Measurements from ENCODE around the gene WASHC1. TPM values are rescaled to one million over a fixed set of nuclear protein-coding genes. Genes with fewer than 3 reads are reported as not detected.
"Not testable (repeated sequence)": the region's sequence is repeated elsewhere in the genome, so short reads cannot be mapped to it uniquely, and the experiment has no call there.

WASHC1 gene
- 18.4 and 18.5 TPM in 2 replicates for total RNA-seq
- long read RNA-seq, partial matches to known transcripts = 0 of 1 reads
- long read RNA-seq, other reads (novel, unspliced or antisense) = 1 of 1 reads

DNA sequence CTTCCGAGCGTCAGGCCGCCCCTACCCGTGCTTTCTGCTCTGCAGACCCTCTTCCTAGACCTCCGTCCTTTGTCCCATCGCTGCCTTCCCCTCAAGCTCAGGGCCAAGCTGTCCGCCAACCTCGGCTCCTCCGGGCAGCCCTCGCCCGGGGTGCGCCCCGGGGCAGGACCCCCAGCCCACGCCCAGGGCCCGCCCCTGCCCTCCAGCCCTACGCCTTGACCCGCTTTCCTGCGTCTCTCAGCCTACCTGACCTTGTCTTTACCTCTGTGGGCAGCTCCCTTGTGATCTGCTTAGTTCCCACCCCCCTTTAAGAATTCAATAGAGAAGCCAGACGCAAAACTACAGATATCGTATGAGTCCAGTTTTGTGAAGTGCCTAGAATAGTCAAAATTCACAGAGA, at the start of gene WASHC1:
Gene WASHC1, minus strand, starts transcription at position 101 of the 400 bp plus-strand sequence. CDS start 4,457 bp downstream, outside the sequence.
- not testable (repeated sequence) for DNase-seq (ENCODE audit: low read depth, low spot score); H3K27ac Mint-ChIP-seq (ENCODE audit: unreplicated experiment); H3K9me3 Mint-ChIP-seq; H3K4me1 Mint-ChIP-seq; H3K36me3 Mint-ChIP-seq (ENCODE audit: low read depth); H3K4me3 Mint-ChIP-seq; H3K27me3 Mint-ChIP-seq (ENCODE audit: low read depth)

DNA sequence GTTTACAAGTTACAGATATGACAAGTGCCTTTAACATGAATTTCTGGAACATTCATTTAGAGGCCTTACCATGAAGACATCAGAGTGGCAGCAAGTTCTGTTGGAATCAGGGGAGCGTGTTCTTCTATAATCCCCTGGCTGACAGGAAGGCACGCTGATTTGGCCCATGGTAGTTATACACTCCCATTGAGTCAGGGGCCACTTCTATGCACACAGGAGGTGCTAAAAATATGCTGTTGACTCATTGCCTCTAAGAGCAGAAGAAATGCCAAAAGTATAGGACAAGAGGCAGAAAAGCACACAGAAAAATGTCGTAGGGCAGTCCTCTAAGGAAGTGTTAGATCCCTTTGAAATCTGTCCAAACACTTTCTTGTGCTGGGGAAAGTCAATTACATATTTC, 49.1 kb upstream of the WASHC1 start:
- not testable (repeated sequence) for H3K4me3 Mint-ChIP-seq, H3K4me1 Mint-ChIP-seq

DNA sequence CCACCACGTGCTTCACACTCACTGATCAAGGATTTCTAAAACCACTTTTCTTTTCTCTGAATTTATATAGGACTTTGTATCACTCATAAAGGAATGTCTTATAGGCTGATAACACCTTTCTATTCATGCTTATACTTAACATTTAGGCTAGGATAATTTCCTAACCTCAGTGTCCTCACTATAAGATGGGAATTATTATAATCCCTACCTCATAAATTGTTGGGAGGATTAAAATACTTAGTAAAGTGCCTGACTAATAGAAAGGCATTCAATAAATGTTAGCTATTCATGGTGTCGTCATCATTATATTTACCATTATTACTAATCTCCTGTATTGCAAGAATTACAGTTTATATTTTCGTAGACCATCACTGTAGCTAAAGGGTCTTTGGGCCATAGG, 47.1 kb upstream of the WASHC1 start:
- H3K4me1 Mint-ChIP-seq; H3K9me3 Mint-ChIP-seq; DNase-seq (ENCODE audit: low read depth, low spot score); H3K4me3 Mint-ChIP-seq; H3K27ac Mint-ChIP-seq (ENCODE audit: unreplicated experiment); H3K36me3 Mint-ChIP-seq (ENCODE audit: low read depth): not testable (repeated sequence)
- peaks cover 53% of the 10 kb centered on the region for H3K27me3 Mint-ChIP-seq (ENCODE audit: low read depth)

More for the DNA sequence above, 49.1 kb upstream of the WASHC1 start:
- H3K27me3 Mint-ChIP-seq (ENCODE audit: low read depth) = peaks cover 52% of the 10 kb centered on the region
- not testable (repeated sequence) for DNase-seq (ENCODE audit: low read depth, low spot score); H3K9me3 Mint-ChIP-seq; H3K36me3 Mint-ChIP-seq (ENCODE audit: low read depth); H3K27ac Mint-ChIP-seq (ENCODE audit: unreplicated experiment)

- H3K4me3 Mint-ChIP-seq = peak overlapping the region; percentile 23
- H3K9me3 Mint-ChIP-seq; H3K36me3 Mint-ChIP-seq (ENCODE audit: low read depth); DNase-seq (ENCODE audit: low read depth, low spot score); H3K27ac Mint-ChIP-seq (ENCODE audit: unreplicated experiment); H3K4me1 Mint-ChIP-seq: not testable (repeated sequence)
- H3K27me3 Mint-ChIP-seq (ENCODE audit: low read depth) = peaks cover 43% of the 10 kb centered on the region
Measured at GRCh38 chr9:73900-74525, 44.8 kb upstream of the WASHC1 start.

GRCh38 chr9:73076-73899, 44.0 kb upstream of the WASHC1 start:
- H3K27me3 Mint-ChIP-seq (ENCODE audit: low read depth) = peaks cover 42% of the 10 kb centered on the region
- H3K4me3 Mint-ChIP-seq; H3K4me1 Mint-ChIP-seq; H3K9me3 Mint-ChIP-seq; H3K36me3 Mint-ChIP-seq (ENCODE audit: low read depth); H3K27ac Mint-ChIP-seq (ENCODE audit: unreplicated experiment): not testable (repeated sequence)
- DNase-seq (ENCODE audit: low read depth, low spot score) = peak; percentile 1

DNA sequence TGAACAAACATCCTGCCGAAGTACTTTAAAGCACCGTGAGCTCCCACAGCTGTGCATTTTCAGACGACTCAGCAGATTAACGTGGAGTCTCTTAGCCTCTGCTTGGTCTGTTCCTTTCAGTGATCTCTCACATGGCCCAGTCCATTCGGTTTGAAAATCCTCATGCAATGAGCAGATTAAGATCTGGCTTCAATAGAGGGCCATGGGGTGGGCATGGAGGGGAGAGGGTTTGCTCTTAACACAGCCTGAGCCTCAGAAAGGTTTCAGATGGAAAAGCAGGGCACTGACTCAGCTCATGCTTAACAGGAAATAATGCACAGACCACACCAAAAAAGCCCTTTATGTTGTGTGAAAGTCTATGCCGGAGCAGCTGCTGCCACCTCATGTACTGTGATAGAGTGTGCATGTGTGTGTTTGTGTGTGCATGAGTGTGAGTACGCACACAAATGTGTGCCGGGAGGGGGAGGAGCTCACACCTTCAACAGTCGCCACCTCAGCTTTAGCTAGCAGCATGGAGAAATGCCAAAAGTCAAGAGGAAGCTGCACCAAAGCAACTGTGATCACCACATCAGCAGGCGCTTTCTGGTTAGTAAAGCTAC, 33.9 kb upstream of the WASHC1 start:
- not testable (repeated sequence) for H3K9me3 Mint-ChIP-seq; DNase-seq (ENCODE audit: low read depth, low spot score); H3K4me1 Mint-ChIP-seq; H3K27ac Mint-ChIP-seq (ENCODE audit: unreplicated experiment); H3K36me3 Mint-ChIP-seq (ENCODE audit: low read depth); H3K4me3 Mint-ChIP-seq
- peaks cover 26% of the 10 kb centered on the region for H3K27me3 Mint-ChIP-seq (ENCODE audit: low read depth)

DNA sequence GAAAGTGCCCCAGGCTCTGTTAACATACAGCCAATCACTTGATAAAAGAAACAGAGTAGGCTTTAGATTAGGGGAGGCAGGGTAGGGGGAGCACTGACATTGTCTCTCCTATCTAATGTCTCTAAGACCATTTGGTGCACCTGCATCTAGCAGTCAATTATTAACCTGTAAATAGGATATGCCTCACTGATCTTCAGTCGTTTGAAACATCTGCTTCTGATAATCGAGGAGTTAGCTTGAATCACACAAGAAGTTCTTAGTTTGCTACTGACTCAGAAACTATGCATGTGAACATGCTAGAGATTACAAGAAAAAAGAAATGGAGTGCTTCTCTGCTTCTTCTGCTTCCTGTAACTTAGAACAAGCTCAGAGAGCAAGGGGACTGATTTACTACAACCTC, 23.4 kb upstream of the WASHC1 start:
- H3K4me3 Mint-ChIP-seq = not testable (repeated sequence)

GRCh38 chr9:48190-48842, 19.1 kb upstream of the WASHC1 start:
- peaks cover 15% of the 10 kb centered on the region for H3K27me3 Mint-ChIP-seq (ENCODE audit: low read depth)

More for the DNA sequence above, 23.4 kb upstream of the WASHC1 start:
- DNase-seq (ENCODE audit: low read depth, low spot score); H3K9me3 Mint-ChIP-seq; H3K4me1 Mint-ChIP-seq; H3K27ac Mint-ChIP-seq (ENCODE audit: unreplicated experiment); H3K36me3 Mint-ChIP-seq (ENCODE audit: low read depth): not testable (repeated sequence)
- peaks cover 15% of the 10 kb centered on the region for H3K27me3 Mint-ChIP-seq (ENCODE audit: low read depth)

DNA sequence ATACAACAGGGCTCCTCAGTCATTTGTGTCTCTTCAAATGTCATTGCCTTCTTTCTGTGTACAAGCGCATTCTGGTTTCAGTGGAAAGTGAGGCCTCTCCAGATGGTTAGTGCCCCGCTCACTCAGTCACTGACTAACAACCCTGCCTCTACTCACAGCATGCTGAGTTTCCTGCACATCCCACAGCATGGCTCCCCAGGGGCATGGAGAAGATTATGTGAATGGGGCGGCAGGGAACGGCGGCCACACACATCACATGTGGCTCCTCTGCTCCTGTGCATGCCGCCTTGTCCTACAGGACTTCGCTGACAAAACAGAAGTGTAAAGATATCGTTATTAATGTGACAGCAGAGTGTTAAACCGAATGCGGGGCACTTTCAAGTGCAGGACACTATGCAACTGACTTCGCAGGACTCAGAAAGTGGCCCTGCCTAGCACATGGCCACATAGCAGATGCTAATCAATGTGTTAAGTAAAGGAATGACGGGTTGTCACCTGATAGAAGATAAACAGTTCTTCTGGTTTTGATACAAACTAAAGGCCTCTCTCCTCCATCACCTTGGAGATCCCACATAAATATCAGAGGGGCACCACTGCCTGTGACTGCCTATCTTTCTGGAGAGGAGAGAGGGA, 17.5 kb upstream of the WASHC1 start:
- H3K27ac Mint-ChIP-seq (ENCODE audit: unreplicated experiment); H3K9me3 Mint-ChIP-seq; H3K4me1 Mint-ChIP-seq; H3K36me3 Mint-ChIP-seq (ENCODE audit: low read depth); DNase-seq (ENCODE audit: low read depth, low spot score); H3K4me3 Mint-ChIP-seq: not testable (repeated sequence)
- peaks cover 24% of the 10 kb centered on the region for H3K27me3 Mint-ChIP-seq (ENCODE audit: low read depth)

More at GRCh38 chr9:48190-48842, 19.1 kb upstream of the WASHC1 start:
- not testable (repeated sequence) for H3K4me3 Mint-ChIP-seq; H3K36me3 Mint-ChIP-seq (ENCODE audit: low read depth); H3K27ac Mint-ChIP-seq (ENCODE audit: unreplicated experiment); H3K9me3 Mint-ChIP-seq; H3K4me1 Mint-ChIP-seq; DNase-seq (ENCODE audit: low read depth, low spot score)

- DNase-seq (ENCODE audit: low read depth, low spot score); H3K4me1 Mint-ChIP-seq; H3K4me3 Mint-ChIP-seq; H3K9me3 Mint-ChIP-seq; H3K27ac Mint-ChIP-seq (ENCODE audit: unreplicated experiment); H3K36me3 Mint-ChIP-seq (ENCODE audit: low read depth): not testable (repeated sequence)
- H3K27me3 Mint-ChIP-seq (ENCODE audit: low read depth) = peaks cover 26% of the 10 kb centered on the region
Measured at GRCh38 chr9:46164-46563, 16.9 kb upstream of the WASHC1 start.

- not testable (repeated sequence) for DNase-seq (ENCODE audit: low read depth, low spot score); H3K9me3 Mint-ChIP-seq; H3K36me3 Mint-ChIP-seq (ENCODE audit: low read depth); H3K4me1 Mint-ChIP-seq; H3K4me3 Mint-ChIP-seq; H3K27ac Mint-ChIP-seq (ENCODE audit: unreplicated experiment)
- H3K27me3 Mint-ChIP-seq (ENCODE audit: low read depth) = peaks cover 28% of the 10 kb centered on the region
Measured at GRCh38 chr9:45180-45878, 16.1 kb upstream of the WASHC1 start.

GRCh38 chr9:44416-44815, 15.2 kb upstream of the WASHC1 start:
- not testable (repeated sequence) for H3K4me1 Mint-ChIP-seq, H3K9me3 Mint-ChIP-seq

More at GRCh38 chr9:44416-44815, 15.2 kb upstream of the WASHC1 start:
- not testable (repeated sequence) for H3K36me3 Mint-ChIP-seq (ENCODE audit: low read depth); H3K27ac Mint-ChIP-seq (ENCODE audit: unreplicated experiment); H3K4me3 Mint-ChIP-seq; DNase-seq (ENCODE audit: low read depth, low spot score)
- peaks cover 29% of the 10 kb centered on the region for H3K27me3 Mint-ChIP-seq (ENCODE audit: low read depth)

All from neural crest cell (in vitro differentiated cells).